ENCODE measurements around the gene GLRX. TPM values are rescaled to one million over a fixed set of nuclear protein-coding genes. Genes with fewer than 3 reads are reported as not detected.

The GLRX gene
- total and polyA plus RNA-seq, 2 experiments from 2014 or later = 15.7 to 51.1 TPM

DNA sequence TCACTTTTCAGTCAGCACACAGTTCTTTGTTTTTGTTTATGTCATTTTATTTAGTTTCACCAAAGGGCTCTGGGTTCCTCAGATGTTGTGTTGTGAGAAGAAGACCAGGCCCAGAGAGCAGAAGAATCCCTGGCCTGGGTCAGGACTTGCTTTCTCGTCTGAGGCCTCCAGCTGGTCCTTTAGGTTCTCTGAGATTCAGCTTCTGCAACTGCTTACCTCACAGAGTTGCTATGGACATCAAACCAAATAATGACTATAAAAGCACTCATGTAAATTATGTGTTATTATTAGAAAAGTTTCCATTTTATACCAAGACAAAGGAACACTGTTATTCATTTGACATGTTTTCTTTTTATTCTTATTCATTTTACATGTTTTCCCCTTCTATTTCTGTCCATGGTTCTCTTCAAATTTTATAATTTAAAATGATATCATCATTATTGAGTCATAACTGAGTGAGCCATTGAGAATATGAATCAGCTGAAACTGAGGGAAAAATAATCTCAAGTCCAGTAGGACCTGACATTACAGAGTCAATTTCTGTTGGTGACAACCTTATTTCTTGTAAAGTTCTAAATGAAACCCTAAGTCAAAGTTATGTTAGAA lies 44.0 kb upstream of the GLRX start:
- no peaks in the 10 kb centered on the region for H3K27me3 ChIP-seq
- DNase-seq (ENCODE audit: low read depth in 1 of 2, low spot score in 1 of 2) = no peak
- peaks cover 43% of the 10 kb centered on the region for H3K4me1 ChIP-seq (ENCODE audit: low read depth)
- no peaks in the 10 kb centered on the region for H3K36me3 ChIP-seq
- TF ChIP-seq, protein P1, sequence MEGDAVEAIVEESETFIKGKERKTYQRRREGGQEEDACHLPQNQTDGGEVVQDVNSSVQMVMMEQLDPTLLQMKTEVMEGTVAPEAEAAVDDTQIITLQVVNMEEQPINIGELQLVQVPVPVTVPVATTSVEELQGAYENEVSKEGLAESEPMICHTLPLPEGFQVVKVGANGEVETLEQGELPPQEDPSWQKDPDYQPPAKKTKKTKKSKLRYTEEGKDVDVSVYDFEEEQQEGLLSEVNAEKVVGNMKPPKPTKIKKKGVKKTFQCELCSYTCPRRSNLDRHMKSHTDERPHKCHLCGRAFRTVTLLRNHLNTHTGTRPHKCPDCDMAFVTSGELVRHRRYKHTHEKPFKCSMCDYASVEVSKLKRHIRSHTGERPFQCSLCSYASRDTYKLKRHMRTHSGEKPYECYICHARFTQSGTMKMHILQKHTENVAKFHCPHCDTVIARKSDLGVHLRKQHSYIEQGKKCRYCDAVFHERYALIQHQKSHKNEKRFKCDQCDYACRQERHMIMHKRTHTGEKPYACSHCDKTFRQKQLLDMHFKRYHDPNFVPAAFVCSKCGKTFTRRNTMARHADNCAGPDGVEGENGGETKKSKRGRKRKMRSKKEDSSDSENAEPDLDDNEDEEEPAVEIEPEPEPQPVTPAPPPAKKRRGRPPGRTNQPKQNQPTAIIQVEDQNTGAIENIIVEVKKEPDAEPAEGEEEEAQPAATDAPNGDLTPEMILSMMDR (IDR thresholded peaks at IDR 0.05; ENCODE audit: low read depth, low read length) = no peak
- no peak overlapping the region for H3K27ac ChIP-seq
- no peak overlapping the region for H3K4me3 ChIP-seq
- no peaks in the 10 kb centered on the region for H3K9me3 ChIP-seq (ENCODE audit: low read depth)

DNA sequence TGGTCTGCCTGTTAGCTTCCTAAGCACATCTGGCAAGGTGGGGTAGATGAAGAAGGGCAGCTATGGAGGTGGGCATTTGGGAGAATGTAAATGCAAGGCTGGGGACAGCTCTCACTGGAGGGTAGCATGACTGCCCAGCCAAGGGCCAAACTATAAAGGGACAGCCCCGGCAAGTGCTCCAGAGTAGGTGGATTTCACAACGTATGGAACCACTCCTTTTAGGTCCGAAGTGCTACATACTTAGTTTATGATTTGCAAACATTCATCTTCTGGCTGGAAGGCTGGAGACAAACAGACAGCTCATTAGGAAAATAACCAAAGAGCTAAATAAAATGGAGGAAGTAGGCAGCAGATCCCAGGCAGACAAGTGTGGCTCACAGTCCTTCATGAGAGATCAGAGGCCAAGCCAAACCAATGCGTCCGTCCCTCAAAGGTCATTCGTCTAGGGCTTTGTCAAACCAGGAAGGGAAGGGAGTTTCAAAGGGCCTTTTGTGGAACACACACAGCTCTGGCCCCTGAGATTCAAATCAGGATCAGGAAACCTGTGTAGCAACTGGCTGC lies 42.5 kb upstream of the GLRX start:
- Histone ChIP-seq H3K9me3 (ENCODE audit: low read depth) (no peaks in the 10 kb centered on the region), H3K36me3 (no peaks in the 10 kb centered on the region), H3K27ac (no peak overlapping the region), H3K4me3 (no peak overlapping the region), H3K4me1 (ENCODE audit: low read depth) (peaks cover 40% of the 10 kb centered on the region), H3K27me3 (no peaks in the 10 kb centered on the region)
- TF ChIP-seq, protein P1 (IDR thresholded peaks at IDR 0.05; ENCODE audit: low read depth, low read length) = no peak
- DNase-seq (ENCODE audit: low read depth in 1 of 2, low spot score in 1 of 2) = no peak

DNA sequence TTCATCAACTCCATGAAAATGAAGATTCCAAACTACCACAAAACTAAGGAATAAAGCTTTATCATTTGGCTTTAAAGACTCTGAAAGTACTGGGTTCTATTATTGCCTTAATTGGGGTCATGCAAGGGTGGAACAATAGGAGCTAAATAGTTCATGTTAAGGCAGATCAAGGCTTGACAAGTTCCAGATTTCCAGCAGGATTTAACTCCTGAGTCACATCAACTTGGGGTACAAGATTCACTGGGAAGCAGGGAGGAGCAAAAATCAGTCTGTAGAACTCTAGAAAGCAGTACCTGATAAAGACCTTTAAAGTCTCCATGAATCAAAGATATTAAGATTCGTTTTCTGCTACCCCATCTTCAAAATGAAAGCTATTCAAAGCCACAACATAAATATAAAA lies 41.9 kb upstream of the GLRX start:
- H3K27me3 ChIP-seq = no peaks in the 10 kb centered on the region
- H3K4me1 ChIP-seq (ENCODE audit: low read depth) = peaks cover 35% of the 10 kb centered on the region
- TF ChIP-seq, protein P1 (IDR thresholded peaks at IDR 0.05; ENCODE audit: low read depth, low read length) = no peak
- no peak for DNase-seq (ENCODE audit: low read depth in 1 of 2, low spot score in 1 of 2)
- H3K27ac ChIP-seq = no peak overlapping the region
- H3K36me3 ChIP-seq = no peaks in the 10 kb centered on the region
- H3K4me3 ChIP-seq = no peak overlapping the region
- no peaks in the 10 kb centered on the region for H3K9me3 ChIP-seq (ENCODE audit: low read depth)

DNA sequence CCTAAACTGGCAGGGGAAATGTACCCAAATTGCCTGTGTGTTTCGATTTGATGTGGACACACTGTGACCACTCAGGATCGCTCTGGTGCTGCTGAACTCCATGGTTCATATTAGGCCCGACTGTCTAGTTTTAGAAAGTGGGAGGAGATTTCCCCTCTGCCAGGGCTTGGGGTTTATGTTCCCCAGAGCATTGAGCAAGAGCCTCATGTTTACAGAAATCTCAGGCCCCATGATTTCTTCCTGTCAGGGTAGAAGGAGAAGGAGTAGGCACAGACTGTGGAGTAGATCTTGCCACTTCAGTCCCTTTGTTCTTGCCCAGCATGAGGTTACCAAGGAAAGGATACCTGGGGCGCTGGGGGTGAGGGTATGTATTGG lies 40.8 kb upstream of the GLRX start:
- Histone ChIP-seq H3K4me3 (no peak overlapping the region), H3K27ac (peak overlapping the region; percentile 92), H3K27me3 (no peaks in the 10 kb centered on the region), H3K4me1 (ENCODE audit: low read depth) (peaks cover 42% of the 10 kb centered on the region), H3K36me3 (no peaks in the 10 kb centered on the region), H3K9me3 (ENCODE audit: low read depth) (no peaks in the 10 kb centered on the region)
- DNase-seq (ENCODE audit: low read depth in 1 of 2, low spot score in 1 of 2) = peak in 1 of 2 donors; percentile 89
- TF ChIP-seq, protein P1 (IDR thresholded peaks at IDR 0.05; ENCODE audit: low read depth, low read length) = no peak

DNA sequence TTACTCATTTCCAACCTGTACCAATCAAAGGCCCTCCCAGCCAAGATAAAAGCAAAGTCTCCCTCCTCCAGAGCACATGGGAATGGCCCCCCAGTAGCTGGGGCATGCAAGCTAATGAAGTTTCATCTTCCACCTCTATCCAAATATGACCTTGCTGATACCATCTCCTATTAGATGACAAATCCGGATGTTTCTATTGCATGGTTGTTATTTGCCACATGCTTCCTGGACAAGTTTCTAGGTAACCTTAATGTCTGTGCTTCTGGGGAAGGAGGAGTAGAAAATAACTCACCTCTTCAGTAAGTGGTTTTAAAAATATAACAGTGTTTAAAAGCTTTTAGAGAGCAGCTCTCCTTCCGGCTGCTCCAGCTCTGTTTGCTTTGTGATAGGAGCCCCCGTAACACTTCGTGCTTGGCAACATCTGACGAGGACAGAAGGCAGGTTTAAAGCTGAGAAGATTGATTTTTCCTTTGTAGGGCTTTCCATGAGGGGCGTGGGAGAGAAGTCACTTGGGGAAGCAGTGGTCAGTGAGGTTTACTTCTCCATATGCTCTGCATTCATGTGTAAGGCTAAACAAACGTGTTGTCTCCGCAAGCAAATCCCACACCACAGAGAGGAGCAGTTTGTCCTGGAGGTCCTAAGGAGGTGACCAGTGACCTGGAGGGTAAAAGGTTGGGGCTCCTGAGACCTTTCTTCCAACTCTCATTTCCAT lies 40.3 kb upstream of the GLRX start:
- DNase-seq (ENCODE audit: low read depth in 1 of 2, low spot score in 1 of 2) = peak in 1 of 2 donors; percentile 63
- H3K27me3 ChIP-seq = no peaks in the 10 kb centered on the region
- peak overlapping the region; percentile 92 for H3K27ac ChIP-seq
- TF ChIP-seq, protein P1 (IDR thresholded peaks at IDR 0.05; ENCODE audit: low read depth, low read length) = no peak
- H3K9me3 ChIP-seq (ENCODE audit: low read depth) = no peaks in the 10 kb centered on the region
- peaks cover 47% of the 10 kb centered on the region for H3K4me1 ChIP-seq (ENCODE audit: low read depth)
- H3K4me3 ChIP-seq = no peak overlapping the region
- H3K36me3 ChIP-seq = no peaks in the 10 kb centered on the region

Measured in cardiac muscle cell (in vitro differentiated cells and primary cell).